HG03354 (cell line): ENCODE data around the gene TMOD4.

Experiments
- ATAC-seq: cut with Tn5 transposase; IDR thresholded peaks from one replicate; pipeline ENCODE4 v1.9.1; 2021; ENCODE audit warnings: mild to moderate bottlenecking; ENCODE audit not compliant: unreplicated experiment, poor library complexity, severe bottlenecking

Gene TMOD4

GRCh38 chr1:151144474-151145303, 31.1 kb downstream of the TMOD4 start:
- no peak for ATAC-seq

GRCh38 chr1:151143986-151144385, 31.8 kb downstream of the TMOD4 start:
- ATAC-seq, result no peak

- no peak for ATAC-seq
Measured at GRCh38 chr1:151143057-151143435, 32.7 kb downstream of the TMOD4 start.

- no peak for ATAC-seq
Measured at GRCh38 chr1:151142411-151143056, 33.2 kb downstream of the TMOD4 start.

- no peak for ATAC-seq
Measured at GRCh38 chr1:151137789-151138188, 38.0 kb downstream of the TMOD4 start.

GRCh38 chr1:151135433-151136385, 40.1 kb downstream of the TMOD4 start:
- no peak for ATAC-seq

- no peak for ATAC-seq
Measured at GRCh38 chr1:151134991-151135390, 40.8 kb downstream of the TMOD4 start.

GRCh38 chr1:151134396-151134795, 41.4 kb downstream of the TMOD4 start:
- ATAC-seq, result no peak

- ATAC-seq, result no peak
Measured at GRCh38 chr1:151133018-151133806, 42.6 kb downstream of the TMOD4 start.

- no peak for ATAC-seq
Measured at GRCh38 chr1:151132335-151133017, 43.3 kb downstream of the TMOD4 start.

GRCh38 chr1:151131701-151132334, 44.0 kb downstream of the TMOD4 start:
- ATAC-seq, result no peak

GRCh38 chr1:151130987-151131586, 44.7 kb downstream of the TMOD4 start:
- peak; percentile 92 for ATAC-seq

- ATAC-seq, result no peak
Measured at GRCh38 chr1:151128800-151129199, 47.0 kb downstream of the TMOD4 start.

- ATAC-seq, result no peak
Measured at GRCh38 chr1:151124763-151125403, 50.9 kb downstream of the TMOD4 start.
